T-helper 1 cell treated with Interleukin-12 subunit alpha and Interleukin-12 subunit beta and Interleukin-4 antibody, amounts not matched to agents 30 μg/mL and 1 μg/mL, for 36 hours (primary cell): ENCODE data around the gene ARID3C.
A peak's percentile ranks its signal among the peaks of the same experiment; 100 is the strongest.

Experiments
- H3K27ac Mint-ChIP-seq: one replicate; pipeline ENCODE4 v1.8.0; 2021; ENCODE audit warnings: mild to moderate bottlenecking, mixed read lengths
- H3K27me3 Mint-ChIP-seq: one replicate; pipeline ENCODE4 v1.8.0; 2021; ENCODE audit warnings: low read depth, mixed read lengths
- H3K36me3 Mint-ChIP-seq: one replicate; pipeline ENCODE4 v1.8.0; 2021; ENCODE audit warnings: low read depth, mixed read lengths
- H3K4me1 Mint-ChIP-seq: one replicate; pipeline ENCODE4 v1.8.0; 2021; ENCODE audit warnings: low read depth, mixed read lengths
- H3K4me3 Mint-ChIP-seq: one replicate; pipeline ENCODE4 v1.8.0; 2021; ENCODE audit warnings: mild to moderate bottlenecking, moderate library complexity, mixed read lengths
- H3K9me3 Mint-ChIP-seq: one replicate; pipeline ENCODE4 v1.8.0; 2021; ENCODE audit warnings: mixed read lengths

The ARID3C gene

GRCh38 chr9:34658461-34658860, 29.6 kb upstream of the ARID3C start:
- Mint-ChIP-seq H3K27ac (no peak overlapping the region), H3K9me3 (no peaks in the 10 kb centered on the region), H3K4me1 (peaks cover 19% of the 10 kb centered on the region)

GRCh38 chr9:34656992-34657391, 28.1 kb upstream of the ARID3C start:
- H3K4me1 Mint-ChIP-seq, result peaks cover 15% of the 10 kb centered on the region
- no peaks in the 10 kb centered on the region for H3K27me3 Mint-ChIP-seq
- H3K9me3 Mint-ChIP-seq, result no peaks in the 10 kb centered on the region
- no peak overlapping the region for H3K4me3 Mint-ChIP-seq
- H3K27ac Mint-ChIP-seq, result no peak overlapping the region
- peaks cover 9% of the 10 kb centered on the region for H3K36me3 Mint-ChIP-seq

More at GRCh38 chr9:34658461-34658860, 29.6 kb upstream of the ARID3C start:
- Mint-ChIP-seq H3K4me3 (no peak overlapping the region), H3K36me3 (peaks cover 11% of the 10 kb centered on the region), H3K27me3 (no peaks in the 10 kb centered on the region)

GRCh38 chr9:34655394-34655793, 26.5 kb upstream of the ARID3C start:
- Mint-ChIP-seq H3K27me3 (no peaks in the 10 kb centered on the region), H3K4me1 (peaks cover 9% of the 10 kb centered on the region), H3K27ac (no peak overlapping the region), H3K9me3 (no peaks in the 10 kb centered on the region), H3K4me3 (no peak overlapping the region), H3K36me3 (peaks cover 4% of the 10 kb centered on the region)

GRCh38 chr9:34654323-34655051, 25.6 kb upstream of the ARID3C start:
- no peaks in the 10 kb centered on the region for H3K27me3 Mint-ChIP-seq
- peaks cover 9% of the 10 kb centered on the region for H3K36me3 Mint-ChIP-seq
- no peak overlapping the region for H3K4me3 Mint-ChIP-seq
- no peaks in the 10 kb centered on the region for H3K9me3 Mint-ChIP-seq
- peak overlapping the region; percentile 70 for H3K27ac Mint-ChIP-seq
- H3K4me1 Mint-ChIP-seq, result peaks cover 9% of the 10 kb centered on the region

DNA sequence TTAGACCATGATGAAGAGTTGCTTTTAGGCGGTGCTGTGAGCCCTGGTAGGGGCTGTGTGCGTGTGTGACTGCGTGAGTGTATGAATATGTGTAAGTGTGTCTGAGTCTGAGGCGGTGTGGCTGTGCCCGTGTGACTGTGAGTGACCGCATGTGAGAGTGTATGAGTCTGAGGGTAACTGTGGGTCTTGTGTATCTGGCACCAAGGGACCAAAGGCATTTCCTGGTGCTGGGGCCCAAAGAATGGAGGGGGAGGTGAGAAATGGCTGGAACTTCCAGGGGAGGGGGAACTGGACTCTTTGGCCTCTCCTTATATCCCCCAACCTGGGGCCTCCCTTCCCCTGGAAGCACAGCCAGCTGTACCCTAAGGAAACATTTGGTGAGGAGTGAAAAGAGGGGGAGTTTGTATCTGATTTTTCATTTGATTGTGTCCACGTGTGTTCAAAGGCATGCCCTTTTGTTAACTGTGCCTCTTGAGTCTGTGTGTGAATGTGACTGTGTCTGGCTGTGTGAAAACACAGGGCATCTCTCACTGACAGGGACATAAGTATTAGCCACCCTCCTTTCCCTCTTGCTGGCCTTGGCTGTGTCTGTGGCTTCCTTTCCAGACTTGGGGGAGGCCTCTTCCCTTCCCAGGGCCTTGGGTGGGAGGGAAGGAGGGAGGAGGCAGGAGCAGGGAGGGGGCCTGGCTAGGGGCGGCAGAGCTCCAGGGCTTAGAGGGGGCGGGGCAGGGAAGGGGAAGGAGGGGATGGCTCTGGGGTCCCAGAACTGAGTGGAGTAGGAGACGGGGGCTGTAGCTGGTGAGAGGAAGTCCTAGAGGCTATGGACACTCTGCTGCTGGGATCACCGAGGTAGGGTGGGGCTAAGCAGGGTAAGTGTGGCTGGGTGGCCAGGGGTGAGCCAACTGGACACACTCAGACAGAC, 24.5 kb upstream of the ARID3C start:
- peaks cover 20% of the 10 kb centered on the region for H3K36me3 Mint-ChIP-seq
- H3K4me3 Mint-ChIP-seq, result no peak overlapping the region
- H3K9me3 Mint-ChIP-seq, result no peaks in the 10 kb centered on the region
- no peaks in the 10 kb centered on the region for H3K27me3 Mint-ChIP-seq
- H3K27ac Mint-ChIP-seq, result no peak overlapping the region
- H3K4me1 Mint-ChIP-seq, result peaks cover 15% of the 10 kb centered on the region

- Mint-ChIP-seq H3K4me3 (no peak overlapping the region), H3K9me3 (no peaks in the 10 kb centered on the region), H3K36me3 (peaks cover 28% of the 10 kb centered on the region), H3K4me1 (peaks cover 23% of the 10 kb centered on the region), H3K27me3 (no peaks in the 10 kb centered on the region), H3K27ac (no peak overlapping the region)
These were observed 23.7 kb upstream of the ARID3C start for GRCh38 chr9:34652602-34653000.

GRCh38 chr9:34651876-34652601, 23.2 kb upstream of the ARID3C start, which contains the start of gene IL11RA:
IL11RA (plus strand) TSS chr9:34652185; CDS start chr9:34655218, 3,033 bp downstream.
- no peaks in the 10 kb centered on the region for H3K27me3 Mint-ChIP-seq
- no peaks in the 10 kb centered on the region for H3K9me3 Mint-ChIP-seq
- peaks cover 31% of the 10 kb centered on the region for H3K36me3 Mint-ChIP-seq
- peaks cover 28% of the 10 kb centered on the region for H3K4me1 Mint-ChIP-seq
- no peak within 1 kb of the TSS for H3K27ac Mint-ChIP-seq
- H3K4me3 Mint-ChIP-seq, result no peak within 1 kb of the TSS

GRCh38 chr9:34651321-34651720, 22.5 kb upstream of the ARID3C start:
- Mint-ChIP-seq H3K4me3 (no peak overlapping the region), H3K27me3 (no peaks in the 10 kb centered on the region), H3K4me1 (peaks cover 31% of the 10 kb centered on the region), H3K9me3 (no peaks in the 10 kb centered on the region), H3K36me3 (peaks cover 31% of the 10 kb centered on the region), H3K27ac (no peak overlapping the region)

GRCh38 chr9:34650816-34651215, 21.9 kb upstream of the ARID3C start:
- no peaks in the 10 kb centered on the region for H3K9me3 Mint-ChIP-seq
- H3K36me3 Mint-ChIP-seq, result peaks cover 31% of the 10 kb centered on the region
- no peak overlapping the region for H3K4me3 Mint-ChIP-seq
- H3K4me1 Mint-ChIP-seq, result peaks cover 34% of the 10 kb centered on the region
- H3K27me3 Mint-ChIP-seq, result no peaks in the 10 kb centered on the region
- H3K27ac Mint-ChIP-seq, result no peak overlapping the region

- Mint-ChIP-seq H3K4me1 (peaks cover 34% of the 10 kb centered on the region), H3K27ac (no peak overlapping the region)
These were observed 19.8 kb upstream of the ARID3C start for GRCh38 chr9:34648673-34649072.

GRCh38 chr9:34647651-34648050, 18.8 kb upstream of the ARID3C start:
- H3K36me3 Mint-ChIP-seq, result peaks cover 31% of the 10 kb centered on the region
- H3K27ac Mint-ChIP-seq, result peak overlapping the region; percentile 81
- no peaks in the 10 kb centered on the region for H3K27me3 Mint-ChIP-seq

More at GRCh38 chr9:34648673-34649072, 19.8 kb upstream of the ARID3C start:
- H3K4me3 Mint-ChIP-seq, result peak overlapping the region; percentile 23
- no peaks in the 10 kb centered on the region for H3K9me3 Mint-ChIP-seq
- peaks cover 31% of the 10 kb centered on the region for H3K36me3 Mint-ChIP-seq
- H3K27me3 Mint-ChIP-seq, result no peaks in the 10 kb centered on the region

GRCh38 chr9:34647084-34647403, 18.2 kb upstream of the ARID3C start:
- H3K4me3 Mint-ChIP-seq, result peak overlapping the region; percentile 91
- no peaks in the 10 kb centered on the region for H3K9me3 Mint-ChIP-seq
- H3K36me3 Mint-ChIP-seq, result peaks cover 31% of the 10 kb centered on the region
- no peaks in the 10 kb centered on the region for H3K27me3 Mint-ChIP-seq
- H3K4me1 Mint-ChIP-seq, result peaks cover 25% of the 10 kb centered on the region
- peak overlapping the region; percentile 81 for H3K27ac Mint-ChIP-seq

More at GRCh38 chr9:34647651-34648050, 18.8 kb upstream of the ARID3C start:
- Mint-ChIP-seq H3K4me3 (peak overlapping the region; percentile 91), H3K9me3 (no peaks in the 10 kb centered on the region), H3K4me1 (peaks cover 29% of the 10 kb centered on the region)

GRCh38 chr9:34646211-34647083, 17.6 kb upstream of the ARID3C start, which contains the start of gene GALT:
GALT (plus strand) TSS chr9:34646675; CDS start chr9:34646705, 30 bp downstream.
- peaks cover 31% of the 10 kb centered on the region for H3K36me3 Mint-ChIP-seq

More at GRCh38 chr9:34646211-34647083, 17.6 kb upstream of the ARID3C start, which contains the start of gene GALT:
- H3K27ac Mint-ChIP-seq, result peak within 1 kb of the TSS; percentile 81
- H3K9me3 Mint-ChIP-seq, result no peaks in the 10 kb centered on the region
- H3K27me3 Mint-ChIP-seq, result no peaks in the 10 kb centered on the region
- H3K4me1 Mint-ChIP-seq, result peaks cover 25% of the 10 kb centered on the region
- H3K4me3 Mint-ChIP-seq, result peak within 1 kb of the TSS; percentile 91
